HL-60/S4 (cell line): ENCODE measurements around the gene TMED1.
"Not testable (repeated sequence)": the region's sequence is repeated elsewhere in the genome, so short reads cannot be mapped to it uniquely, and the experiment has no call there.

Experiments
- in situ Hi-C: fragments of 300-500 bp; cut with MboI; formaldehyde crosslinking; loops from 2 replicates; pipeline ENCODE4 v1.14.3; 2022; ENCODE audit warnings: low sequenced_read_pairs

TMED1 gene

GRCh38 chr19:10863107-10863717 lies 27.2 kb upstream of the TMED1 start:
- in situ Hi-C loops = no loop called here

DNA sequence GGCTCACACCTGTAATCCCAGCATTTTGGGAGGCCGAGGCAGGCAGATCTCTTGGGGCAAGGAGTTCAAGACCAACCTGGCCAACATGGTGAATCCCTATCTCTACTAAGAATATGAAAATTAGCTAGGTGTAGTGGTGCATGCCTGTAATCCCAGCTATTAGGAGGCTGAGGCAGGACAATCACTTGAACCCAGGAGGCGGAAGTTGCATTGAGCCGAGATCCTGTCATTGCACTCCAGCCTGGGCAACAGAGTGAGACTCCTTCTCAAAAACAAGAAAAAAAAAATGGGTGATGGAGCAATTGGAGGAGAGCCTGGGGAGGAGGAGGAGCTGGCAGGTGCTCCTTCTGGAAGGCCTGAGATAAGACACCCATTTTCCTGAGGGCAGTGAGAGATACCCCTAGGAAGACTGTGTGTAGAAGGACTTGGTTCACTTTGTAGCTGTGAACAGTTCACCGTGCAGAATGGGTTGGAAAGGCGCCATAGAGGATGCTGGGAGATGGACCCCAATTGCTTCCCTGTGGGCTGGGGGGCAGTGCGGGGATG lies 26.6 kb upstream of the TMED1 start:
- in situ Hi-C loops = no loop called here

DNA sequence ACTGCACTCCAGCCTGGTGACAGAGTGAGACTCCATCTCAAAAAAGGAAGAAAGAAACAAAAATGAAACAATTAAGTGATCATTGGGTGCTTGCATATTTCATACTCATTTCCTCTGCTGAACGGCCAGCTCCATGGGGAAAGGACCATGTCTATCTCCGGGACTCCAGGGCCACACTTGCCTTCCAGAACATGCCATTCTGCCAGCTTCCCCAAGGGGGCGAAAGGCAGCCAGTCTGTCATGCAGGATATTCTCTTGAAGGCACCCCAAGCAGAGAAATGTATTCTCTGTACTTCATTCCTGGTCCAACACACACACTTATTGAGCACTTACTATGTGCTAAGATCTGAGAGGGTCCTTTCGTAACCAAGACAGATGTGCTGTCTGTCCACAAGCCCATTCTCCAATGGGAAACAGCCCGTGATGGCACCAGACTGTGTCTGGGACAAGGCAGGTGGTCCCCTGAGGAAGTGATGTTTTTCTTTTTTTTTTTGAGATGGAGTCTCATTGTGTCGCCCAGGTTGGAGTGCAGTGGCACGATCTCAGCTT lies 25.2 kb upstream of the TMED1 start:
- in situ Hi-C loops = no loop called here

- in situ Hi-C loops = loop anchor here (10.0 kb wide), 1 partner anchor 144 kb away; the partner anchor contains the start of gene DNM2
These were observed 22.3 kb upstream of the TMED1 start for GRCh38 chr19:10858204-10858828.

DNA sequence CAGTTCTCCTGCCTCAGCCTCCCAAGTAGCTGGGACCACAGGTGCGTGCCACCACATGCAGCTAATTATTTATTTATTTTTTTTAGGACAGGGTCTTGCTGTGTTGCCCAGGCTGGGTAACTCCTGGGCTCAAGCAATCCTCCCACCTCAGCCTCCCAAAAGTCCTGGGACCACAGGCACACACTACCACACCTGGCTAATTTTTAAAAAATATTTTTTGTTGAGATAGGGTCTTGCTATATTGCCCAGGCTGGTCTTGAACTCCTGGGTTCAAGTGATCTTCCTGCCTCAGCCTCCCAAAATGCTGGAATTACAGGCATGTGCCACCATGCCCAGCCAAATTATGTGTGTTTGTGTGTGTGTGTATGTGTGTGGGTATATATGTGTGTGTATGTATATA lies 20.9 kb upstream of the TMED1 start:
- in situ Hi-C loops = loop anchor here (10.0 kb wide), 1 partner anchor 142 kb away; the partner anchor contains the start of gene DNM2

DNA sequence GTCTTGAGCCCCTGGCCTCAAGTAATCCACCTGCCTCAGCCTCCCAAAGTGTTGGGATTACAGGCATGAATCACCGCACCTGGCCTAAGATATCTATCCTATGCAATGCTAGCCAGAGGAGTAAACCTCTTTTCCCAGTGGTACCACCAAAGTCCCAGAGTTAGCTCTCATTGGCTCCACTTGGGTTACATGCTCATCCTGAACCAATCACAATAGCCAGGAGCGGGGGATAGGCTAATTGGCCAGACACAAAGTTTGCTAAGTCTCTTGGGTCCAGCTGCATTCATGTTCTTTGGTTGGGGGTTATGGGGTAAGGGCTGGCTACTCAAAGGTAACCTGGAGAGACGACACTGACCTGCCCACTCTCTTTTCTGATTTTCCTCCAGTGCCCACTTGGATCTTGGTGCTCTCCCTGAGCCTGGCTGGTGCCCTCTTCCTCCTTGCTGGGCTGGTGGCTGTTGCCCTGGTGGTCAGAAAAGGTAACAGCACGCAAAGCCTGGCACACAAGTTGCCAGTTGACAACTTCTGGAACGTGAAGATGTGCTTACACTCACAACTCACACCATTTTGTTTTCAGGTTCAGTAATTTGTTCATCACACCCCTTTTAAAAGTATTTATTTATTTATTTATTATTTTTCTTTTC lies 20.0 kb upstream of the TMED1 start:
- in situ Hi-C loops = loop anchor here (10.0 kb wide), 1 partner anchor 141 kb away; the partner anchor contains the start of gene DNM2

DNA sequence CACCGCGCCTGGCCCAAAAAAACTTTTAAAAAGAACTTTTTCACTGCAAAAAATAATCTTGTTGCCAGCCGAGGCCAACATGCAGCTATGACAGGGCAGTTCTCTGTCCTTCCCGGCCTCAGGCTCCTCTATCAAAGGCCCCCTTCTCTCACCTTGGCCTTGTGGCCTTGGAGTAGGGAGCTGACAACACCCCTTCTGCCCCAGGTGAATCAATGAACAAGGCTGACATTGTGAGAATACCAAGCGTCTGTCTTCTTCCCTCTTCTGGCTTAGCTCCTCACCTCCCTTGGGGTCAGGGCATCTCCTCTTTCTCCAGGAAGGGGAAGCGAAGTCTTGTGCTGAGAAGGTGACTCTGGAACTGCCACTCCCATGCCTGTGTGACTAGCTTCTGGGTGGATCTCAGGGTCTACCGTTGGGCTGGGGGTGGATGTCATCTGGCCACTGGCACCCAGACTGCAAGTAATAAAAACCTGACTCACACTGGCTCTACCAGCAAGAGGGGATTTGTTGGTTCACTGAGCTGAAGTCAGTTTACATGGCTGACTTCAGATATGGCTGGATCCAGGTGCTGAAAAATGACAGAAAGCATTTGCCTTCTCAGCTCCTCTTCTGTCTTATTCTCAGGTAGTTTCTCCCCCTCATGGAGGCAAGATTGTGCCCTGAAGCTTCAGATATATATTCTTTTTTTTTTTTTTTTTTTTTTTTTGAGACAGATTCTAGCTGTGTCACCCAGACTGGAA lies 18.5 kb upstream of the TMED1 start:
- in situ Hi-C loops = loop anchor here (10.0 kb wide), 1 partner anchor 140 kb away; the partner anchor contains the start of gene DNM2

DNA sequence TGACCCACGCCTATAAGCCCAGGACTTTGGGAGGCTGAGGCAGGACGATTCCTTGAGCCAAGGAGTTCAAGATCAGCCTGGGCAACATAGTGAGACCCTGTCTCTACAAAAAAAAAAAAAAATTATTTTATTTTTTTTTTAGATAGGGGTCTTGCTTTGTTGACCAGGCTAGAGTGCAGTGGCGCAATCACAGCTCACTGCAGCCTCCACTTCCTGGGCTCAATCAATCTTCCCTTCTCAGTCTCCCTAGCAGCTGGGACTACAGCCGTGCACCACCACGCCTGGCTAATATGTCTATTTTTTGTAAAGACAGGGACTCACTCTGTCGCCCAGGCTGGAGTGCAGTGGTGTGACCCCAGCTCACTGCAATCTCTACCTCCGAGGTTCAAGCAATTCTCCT lies 16.9 kb upstream of the TMED1 start:
- in situ Hi-C loops = loop anchor here (10.0 kb wide), 1 partner anchor 138 kb away; the partner anchor contains the start of gene DNM2

DNA sequence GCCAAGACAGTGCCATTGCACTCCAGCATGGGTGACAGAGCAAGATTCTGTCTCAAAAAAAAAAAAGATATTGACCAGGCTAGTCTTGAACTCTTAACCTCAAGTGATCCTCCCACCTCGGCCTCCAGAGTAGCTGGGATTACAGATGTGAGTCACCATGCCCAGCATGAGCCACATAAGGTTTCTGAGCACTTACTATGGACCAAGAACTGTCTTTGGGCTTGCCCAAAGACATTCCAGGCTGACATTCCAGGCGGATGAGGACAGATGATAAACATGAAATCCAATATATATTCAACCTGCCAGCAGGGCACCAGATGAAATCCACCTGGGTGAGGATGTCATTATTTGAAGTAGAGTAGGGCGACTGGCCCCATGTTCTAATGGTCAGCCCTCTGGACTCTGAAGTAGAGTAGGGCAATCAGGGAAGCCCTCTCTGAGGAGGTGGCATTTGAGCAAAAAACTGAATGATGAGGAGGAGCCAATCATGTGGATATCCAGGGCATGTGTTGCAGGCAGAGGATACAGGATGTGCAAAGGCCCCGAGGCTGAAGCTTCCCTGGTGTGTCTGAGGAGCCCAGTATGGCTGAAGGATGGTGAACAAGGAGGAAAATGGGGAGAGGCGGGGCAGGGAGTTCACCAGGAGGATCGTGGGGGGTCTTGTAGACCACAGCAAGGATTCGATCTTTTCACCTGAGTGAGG lies 16.2 kb upstream of the TMED1 start:
- in situ Hi-C loops = loop anchor here (10.0 kb wide), 1 partner anchor 137 kb away; the partner anchor contains the start of gene DNM2

DNA sequence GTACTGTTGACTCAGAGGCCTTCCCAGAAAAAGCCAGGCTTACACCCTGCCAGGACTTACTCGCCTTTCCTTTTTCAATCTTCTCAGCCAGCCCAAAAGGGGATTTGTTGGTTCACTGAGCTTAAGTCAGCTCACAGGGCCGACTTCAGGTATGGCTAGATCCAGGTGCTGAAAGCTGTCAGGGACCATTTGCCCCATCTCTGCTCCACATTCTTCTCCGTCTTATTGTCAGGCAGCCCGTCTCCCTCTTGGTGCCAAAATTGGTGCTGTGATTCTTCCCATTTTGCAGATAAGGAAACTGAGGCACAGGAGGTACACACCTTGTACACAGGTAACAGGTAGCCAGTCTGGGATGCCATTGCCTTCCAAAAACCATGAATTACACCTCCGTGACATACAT lies 14.6 kb upstream of the TMED1 start:
- in situ Hi-C loops = loop anchor here (10.0 kb wide), 1 partner anchor 136 kb away; the partner anchor contains the start of gene DNM2

DNA sequence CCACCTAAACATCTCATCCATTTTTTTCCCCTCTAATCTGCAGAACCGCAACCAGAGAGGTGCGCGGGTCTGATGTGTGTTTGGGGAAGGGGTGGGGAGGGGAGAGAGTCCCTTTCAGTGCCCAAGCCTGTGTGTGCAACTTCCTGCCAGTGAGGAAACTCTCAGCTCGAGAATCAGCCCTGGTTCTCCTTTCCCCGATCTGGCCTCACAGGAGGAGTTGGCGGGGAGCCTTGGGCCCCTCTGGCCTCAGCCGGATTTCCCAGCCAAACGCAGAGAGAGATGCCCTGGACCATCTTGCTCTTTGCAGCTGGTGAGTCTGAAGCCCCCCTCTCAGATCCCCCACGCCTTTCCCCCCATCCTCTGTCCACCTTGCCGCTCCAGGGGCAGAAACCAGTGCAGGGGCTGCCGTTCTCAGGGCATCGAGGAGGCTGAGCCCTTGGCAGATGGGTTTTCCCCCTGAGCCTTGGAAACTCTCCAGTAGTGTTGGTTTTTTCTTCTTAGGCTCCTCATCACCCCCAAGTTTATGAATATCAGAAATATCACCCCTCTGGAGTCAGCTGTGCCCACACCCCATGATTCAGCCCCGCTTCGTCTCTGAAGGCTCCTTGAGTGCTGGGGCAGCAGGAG lies 12.3 kb upstream of the TMED1 start, which contains the start of gene C19orf38:
C19orf38 (plus strand) TSS at position 186 of the 627 bp plus-strand sequence; CDS start at position 280, 94 bp downstream.
- in situ Hi-C loops = no loop called here

DNA sequence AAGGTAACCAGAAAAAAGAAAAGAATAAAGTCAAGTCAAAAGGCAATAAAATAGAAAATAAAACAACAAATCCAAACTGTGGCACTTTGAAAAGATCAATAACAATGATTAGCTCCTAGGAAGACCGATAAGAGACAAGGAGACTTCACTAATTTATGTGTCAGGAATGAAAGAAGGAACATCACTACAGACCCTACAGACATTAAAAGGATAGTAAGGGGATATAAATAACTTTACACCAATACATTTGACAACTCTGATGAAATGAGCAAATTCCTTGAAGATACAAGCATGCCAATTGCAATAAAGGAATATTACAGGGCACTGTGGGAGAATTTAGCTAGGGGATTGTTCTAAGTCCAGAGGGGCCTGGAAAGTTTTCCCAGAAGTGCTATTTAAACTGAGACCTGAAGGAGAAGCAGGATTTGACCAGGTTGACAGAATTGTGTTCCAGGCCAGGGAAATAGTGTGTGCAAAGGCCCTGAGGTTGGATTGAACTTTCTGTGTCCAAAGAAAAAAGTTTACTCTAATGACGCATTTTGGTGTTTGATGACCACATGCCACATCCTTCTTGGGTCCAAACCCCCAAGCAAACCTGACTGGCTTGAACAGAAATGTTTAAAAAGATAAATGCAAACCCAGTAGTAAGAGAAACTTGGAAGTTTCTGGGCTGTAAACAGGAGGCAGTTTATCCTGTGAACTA lies 10.6 kb upstream of the TMED1 start:
- in situ Hi-C loops = no loop called here

GRCh38 chr19:10842788-10843187 lies 6.8 kb upstream of the TMED1 start:
- in situ Hi-C loops = no loop called here

- in situ Hi-C loops = no loop called here
These were observed 3.4 kb upstream of the TMED1 start for GRCh38 chr19:10839114-10840050.

DNA sequence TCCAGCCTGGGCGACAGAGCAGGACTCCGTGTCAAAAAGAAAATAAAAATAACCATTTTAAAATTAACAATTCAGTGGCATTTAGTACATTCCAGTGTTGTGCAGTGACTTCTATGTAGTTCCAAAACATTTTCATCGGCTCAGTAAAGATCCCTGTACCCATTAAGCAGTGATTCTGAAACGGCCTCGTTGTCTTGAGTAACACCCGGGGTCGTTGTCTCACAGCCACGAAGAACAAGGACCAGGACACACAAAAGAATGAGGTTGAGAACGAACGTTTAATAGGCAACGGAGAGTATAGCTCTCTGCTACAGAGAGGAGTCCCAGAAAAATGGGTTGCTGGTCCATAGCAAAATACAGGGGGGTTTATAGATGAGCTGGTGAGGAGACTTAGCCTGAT lies 2.4 kb upstream of the TMED1 start:
- in situ Hi-C loops = no loop called here

DNA sequence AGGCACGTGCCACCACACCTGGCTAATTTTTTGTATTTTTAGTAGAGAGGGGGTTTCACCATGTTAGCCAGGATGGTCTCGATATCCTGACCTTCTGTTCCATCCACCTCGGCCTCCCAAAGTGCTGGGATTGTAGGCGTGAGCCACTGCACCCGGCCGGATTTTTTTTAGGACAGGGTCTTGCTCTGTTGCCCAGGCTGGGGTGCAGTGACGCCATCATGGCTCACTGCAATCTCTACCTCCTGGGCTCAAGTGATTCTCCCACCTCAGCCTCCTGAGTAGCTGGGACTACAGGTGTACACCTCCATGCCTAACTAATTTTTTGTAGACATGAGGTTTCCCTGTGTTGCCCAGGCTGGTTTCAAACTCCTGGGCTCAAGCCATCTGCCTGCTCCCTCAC lies 1.6 kb upstream of the TMED1 start:
- in situ Hi-C loops = not testable (repeated sequence)

DNA sequence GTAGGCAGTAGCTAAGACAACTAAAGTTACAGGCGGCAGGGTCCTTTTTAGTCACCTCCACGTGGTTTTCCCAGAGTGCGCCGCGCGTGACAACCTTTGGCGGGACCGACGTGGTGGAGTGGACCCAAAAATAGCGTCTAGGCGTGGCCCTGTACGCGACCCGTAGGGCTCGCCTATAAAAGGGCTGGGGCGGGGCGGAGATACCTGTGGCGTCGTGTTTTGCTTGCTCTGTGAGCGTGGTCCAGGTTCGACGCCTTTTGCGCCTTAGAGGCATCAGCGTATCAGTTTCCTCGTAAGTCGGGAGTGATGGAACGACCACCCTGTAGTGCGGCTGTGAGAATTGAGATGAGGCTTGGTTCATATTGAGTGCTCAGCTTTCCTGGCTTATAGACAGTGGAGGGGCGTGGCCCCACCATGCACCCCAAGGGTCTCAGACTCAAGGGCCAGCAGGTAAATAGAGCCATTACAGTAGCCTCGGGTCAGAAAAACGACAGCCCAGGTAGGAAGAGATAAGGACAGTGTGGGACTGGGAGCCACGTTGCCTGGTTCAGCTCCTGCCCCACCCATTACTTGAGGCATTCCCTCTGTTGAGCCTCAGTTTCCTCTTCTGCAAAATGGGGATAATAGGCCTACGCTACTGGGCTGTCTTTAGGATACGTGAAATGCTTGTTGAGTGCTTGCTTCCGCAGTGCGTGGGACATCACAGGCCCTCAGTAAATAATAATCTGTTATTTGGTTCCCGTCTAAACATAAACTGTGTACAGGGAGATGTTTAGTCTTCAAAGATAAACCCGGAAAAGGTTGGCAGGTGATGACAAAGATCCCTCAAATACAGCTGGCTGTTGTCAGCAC lies 693 bp upstream of the TMED1 start:
- in situ Hi-C loops = no loop called here
